Stimulated activated CD8-positive, alpha-beta memory T cell treated with anti-CD3 and anti-CD28 coated beads, Interleukin-2, amount 100 ng/mL, for 1 hour (primary cell): ENCODE results near the gene CPHXL2.

Source experiments
- DNase-seq, 2 donors: peaks; one replicate each; pipeline ENCODE4 v3.0.0-alpha.2; 2020; ENCODE audit warnings: low read depth in 2 of 2

Gene CPHXL2

DNA sequence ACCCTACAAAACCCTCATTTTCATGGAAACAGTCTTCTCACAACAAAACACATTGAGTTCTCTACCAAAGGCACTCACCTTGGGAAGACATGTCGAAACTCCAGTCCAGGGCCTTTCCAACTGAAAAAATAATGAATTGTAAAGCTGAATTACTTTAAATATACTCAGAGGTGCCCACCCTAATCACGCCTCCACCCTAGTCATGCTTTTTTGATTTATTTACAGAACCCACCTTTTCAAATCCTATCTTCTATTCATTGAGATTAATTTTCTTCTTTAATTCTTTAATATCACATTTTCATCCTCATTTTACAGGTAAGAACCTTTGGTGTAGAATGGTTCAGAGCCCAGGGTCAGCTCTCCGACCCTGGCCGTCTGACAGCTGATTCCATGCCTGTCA lies at the start of gene CPHXL2:
Gene CPHXL2 (minus strand): TSS at position 101 of the 400 bp plus-strand sequence. CDS start 10 bp downstream, at position 91.
- DNase-seq = no peak

- no peak for DNase-seq
Observed at GRCh38 chr16:75726390-75726789, 49.6 kb upstream of the CPHXL2 start, which contains the start of gene CPHXL. TSS of gene CPHXL (minus strand) at chr16:75726490. CDS start at chr16:75726442, 48 bp downstream.

DNA sequence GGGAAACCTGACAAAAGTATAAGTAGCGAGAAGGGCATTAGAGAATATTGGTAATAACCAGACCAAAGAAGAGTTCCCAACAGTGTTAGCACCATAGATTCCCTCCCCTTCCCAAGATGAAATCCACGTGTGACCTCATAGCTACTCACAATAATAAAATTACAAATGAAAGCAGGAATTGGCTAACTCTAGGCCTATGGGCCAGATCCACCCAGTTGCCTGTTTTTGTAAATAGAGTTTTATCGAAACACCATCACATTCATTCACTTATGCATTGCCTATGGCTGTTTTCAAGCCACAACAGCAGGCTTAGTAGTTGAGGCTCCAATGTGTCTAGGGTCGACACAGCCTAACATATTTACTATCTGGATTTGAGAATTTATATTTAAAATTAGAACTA lies 41.6 kb upstream of the CPHXL2 start:
- DNase-seq = no peak

DNA sequence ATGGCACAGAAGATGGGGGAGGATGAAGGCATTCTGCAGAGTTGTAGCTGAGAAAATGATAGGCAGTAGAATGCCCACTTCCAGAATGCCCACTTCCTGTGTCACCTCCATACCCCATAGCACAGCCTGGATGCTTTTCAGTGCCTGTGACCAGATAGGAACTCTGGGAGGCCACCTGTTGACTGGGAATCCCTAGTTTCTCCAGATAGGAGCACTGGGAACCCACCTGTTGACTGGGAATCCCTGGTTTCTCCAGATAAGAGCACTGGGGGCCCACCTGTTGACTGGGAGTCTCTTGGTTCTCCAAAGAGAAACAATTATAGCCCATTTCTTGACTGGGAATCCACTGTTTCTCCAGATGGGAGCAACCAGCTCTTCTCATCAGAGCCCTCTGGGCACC lies 37.9 kb upstream of the CPHXL2 start:
- DNase-seq = no peak

DNA sequence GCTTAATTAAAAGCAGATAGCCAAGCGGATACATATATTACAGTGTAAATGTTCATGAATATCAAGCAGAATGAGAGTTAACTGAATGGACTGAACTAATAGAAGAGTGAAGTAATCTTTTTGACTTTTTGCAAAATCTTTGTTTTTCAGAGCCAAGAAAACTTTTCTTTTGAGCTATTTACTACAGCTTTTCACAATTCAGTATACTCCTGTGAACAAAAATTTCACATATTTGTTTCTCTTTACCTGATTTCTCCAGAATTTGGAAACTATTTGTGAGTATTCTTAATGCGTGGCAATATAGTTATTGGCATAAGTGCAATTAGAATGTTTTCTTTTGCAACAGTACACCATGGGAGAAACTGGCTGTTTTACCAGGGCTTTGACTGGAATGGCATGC lies 33.5 kb upstream of the CPHXL2 start:
- no peak for DNase-seq

DNA sequence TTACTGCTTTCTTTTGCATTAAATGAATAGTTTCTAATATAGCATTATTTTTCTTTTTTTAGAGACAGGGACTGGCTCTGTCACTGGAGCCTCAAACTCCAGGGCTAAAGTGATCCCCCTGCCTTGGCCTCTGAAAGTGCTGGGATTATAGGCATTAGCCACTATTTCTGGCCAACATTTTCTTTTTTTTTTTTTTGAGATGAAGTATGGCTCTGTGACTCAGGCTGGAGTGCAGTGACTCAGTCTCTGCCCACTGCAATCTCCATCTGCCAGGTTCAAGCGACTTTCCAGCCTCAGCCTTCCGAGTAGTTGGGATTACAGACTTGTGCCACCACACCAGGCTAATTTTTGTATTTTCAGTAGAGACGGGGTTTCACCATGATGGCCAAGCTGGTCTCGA lies 26.5 kb upstream of the CPHXL2 start:
- no peak for DNase-seq

- DNase-seq = no peak
Observed at GRCh38 chr16:75702242-75702641, 25.4 kb upstream of the CPHXL2 start.

DNA sequence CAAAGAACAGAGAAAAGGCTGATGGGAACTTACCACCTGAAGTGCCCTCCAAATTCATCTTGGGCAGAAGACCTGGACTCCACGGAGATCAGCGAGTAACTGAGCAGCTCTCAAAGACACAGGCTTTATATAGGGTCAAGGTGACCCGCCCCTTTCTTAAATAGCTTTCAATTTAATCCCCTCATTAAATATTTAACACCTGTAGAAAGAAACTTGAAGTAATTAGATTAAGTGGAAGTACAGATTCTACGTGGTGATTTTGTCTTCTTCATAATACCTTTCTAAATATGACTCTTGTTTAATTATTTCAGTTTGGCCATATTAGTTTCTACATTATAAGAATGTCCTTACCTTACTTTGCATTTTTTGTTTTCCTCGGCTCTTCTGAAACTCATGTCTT lies 24.6 kb upstream of the CPHXL2 start, which contains the start of gene DUXB:
Gene DUXB (minus strand): TSS at position 101 of the 400 bp plus-strand sequence. CDS start 43 bp downstream, at position 58.
- DNase-seq = no peak

DNA sequence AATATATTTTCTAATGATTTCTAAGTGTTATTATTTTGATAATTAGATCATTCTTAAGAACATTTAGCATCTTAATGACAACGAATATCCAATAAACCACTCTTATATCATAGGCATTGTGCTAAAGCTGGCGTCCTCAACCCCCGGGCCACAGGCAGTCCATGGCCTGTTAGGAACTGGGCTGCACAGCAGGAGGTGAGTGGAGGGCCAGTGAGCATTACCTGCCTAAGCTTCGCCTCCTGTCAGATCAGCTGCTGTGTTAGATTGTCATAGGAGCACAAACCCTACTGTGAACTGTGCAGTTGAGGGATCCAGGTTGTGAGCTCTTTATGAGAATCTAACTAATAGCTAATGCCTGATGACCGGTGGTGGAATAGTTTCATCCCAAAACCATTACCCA lies 20.8 kb upstream of the CPHXL2 start:
- no peak for DNase-seq

GRCh38 chr16:75695708-75696107 lies 18.9 kb upstream of the CPHXL2 start:
- no peak for DNase-seq

DNA sequence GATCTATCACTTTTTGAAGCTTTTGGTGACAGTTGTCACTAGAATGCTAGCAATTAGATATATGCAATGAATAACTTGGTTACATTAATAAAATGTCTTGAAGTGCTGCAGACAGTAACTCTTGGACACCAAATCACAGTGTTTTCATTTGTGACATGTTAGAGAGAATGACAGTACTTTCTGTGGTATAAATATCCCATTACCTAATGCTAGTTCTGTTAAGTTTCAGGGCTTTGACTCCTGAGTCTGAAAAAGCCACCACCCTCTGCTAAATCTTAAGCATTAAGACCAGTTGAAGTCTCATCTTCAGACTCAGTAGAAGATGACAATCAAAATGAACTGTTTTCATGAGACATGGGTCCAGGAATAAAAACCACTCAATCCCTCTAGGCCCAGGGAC lies 10.6 kb upstream of the CPHXL2 start:
- no peak for DNase-seq

- no peak for DNase-seq
Observed at GRCh38 chr16:75682308-75682707, 5.5 kb upstream of the CPHXL2 start.

- DNase-seq = no peak
Observed at GRCh38 chr16:75679366-75679765, 2.6 kb upstream of the CPHXL2 start.

- DNase-seq = no peak
Observed at GRCh38 chr16:75667503-75667902, 9.3 kb downstream of the CPHXL2 start.

DNA sequence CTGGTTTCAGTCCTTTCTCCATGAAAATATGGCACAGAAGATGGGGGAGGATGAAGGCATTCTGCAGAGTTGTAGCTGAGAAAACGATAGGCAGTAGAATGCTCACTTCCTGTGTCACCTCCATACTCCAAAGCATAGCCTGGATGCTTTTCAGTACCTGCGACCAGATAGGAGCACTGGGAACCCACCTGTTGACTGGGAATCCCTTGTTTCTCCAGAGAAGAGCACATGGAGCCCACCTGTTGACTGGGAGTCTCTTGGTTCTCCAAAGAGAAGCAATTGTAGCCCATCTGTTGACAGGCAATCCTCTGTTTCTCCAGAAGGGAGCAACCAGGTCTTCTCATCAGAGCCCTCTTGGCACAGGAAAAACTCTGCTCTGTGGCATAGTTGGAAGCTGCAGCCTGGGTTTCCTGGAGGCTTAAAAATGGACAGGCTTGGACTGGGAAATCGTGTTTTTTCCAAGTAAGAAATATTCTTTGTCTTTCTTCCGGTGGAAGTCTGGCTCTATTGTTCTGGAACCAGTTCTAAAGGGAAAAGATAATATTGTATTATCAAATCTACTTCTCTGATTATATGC lies 16.0 kb downstream of the CPHXL2 start:
- no peak for DNase-seq

GRCh38 chr16:75660321-75660720 lies 16.5 kb downstream of the CPHXL2 start:
- DNase-seq = no peak

- no peak for DNase-seq
Observed at GRCh38 chr16:75658175-75658574, 18.6 kb downstream of the CPHXL2 start.

DNA sequence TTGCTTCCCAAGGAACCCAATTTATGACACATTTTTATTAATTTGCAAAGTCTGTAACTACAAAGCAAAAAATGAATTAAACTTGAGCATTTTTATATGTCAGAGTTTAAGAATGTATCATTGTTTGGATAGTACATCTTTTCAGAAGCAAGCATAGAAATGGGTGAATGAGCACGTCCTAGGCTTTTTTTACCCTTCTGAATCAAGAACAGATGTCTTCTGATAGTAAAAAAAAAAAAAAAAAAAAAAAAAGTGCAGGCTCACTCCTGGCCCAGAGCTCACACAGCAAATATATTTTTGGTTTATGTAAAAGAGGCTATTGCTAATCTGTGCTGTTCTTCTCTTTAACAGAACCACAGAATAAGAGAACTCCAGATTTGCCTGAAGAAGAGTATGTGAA lies 22.9 kb downstream of the CPHXL2 start:
- no peak for DNase-seq

DNA sequence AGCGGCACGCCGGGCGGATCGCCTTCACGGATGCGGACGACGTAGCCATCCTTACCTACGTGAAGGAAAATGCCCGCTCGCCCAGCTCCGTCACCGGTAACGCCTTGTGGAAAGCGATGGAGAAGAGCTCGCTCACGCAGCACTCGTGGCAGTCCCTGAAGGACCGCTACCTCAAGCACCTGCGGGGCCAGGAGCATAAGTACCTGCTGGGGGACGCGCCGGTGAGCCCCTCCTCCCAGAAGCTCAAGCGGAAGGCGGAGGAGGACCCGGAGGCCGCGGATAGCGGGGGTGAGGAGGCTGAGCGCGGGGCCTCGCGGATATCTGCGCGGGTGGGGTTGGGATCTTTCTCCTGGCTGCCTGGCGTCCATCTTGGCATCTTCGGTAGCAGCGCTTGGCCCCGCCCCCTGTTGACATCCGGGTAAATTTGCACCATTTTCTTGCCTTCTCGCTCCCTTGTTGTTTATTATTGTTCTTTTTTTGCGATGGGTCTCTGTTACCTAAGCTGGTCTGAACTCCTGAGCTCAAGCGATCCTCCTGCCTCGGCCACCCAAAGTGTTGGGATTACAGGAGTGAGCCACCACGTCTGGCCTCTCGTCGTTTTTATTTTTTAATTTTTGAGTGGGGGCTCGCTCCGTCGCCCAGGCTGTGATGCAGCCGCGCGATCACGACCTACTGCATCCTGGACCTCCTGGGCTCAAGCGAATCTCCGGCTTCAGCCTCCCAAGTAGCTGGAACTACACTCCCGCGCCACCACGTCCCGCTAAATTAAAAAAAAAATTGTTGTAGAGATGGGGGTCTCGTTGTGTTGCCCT lies 28.3 kb downstream of the CPHXL2 start:
- peak; percentile 63 to 77 for DNase-seq

- DNase-seq = peak; percentile 90
Observed at GRCh38 chr16:75647492-75648264, 29.1 kb downstream of the CPHXL2 start, which contains the start of the genes KARS1 and TERF2IP. TSS of gene KARS1 (minus strand) at chr16:75647665. CDS start at chr16:75647639, 26 bp downstream. TSS of gene TERF2IP (plus strand) at chr16:75647773. CDS start at chr16:75647883, 110 bp downstream.

- DNase-seq = no peak
Observed at GRCh38 chr16:75647112-75647491, 29.7 kb downstream of the CPHXL2 start.
